Measurements from ENCODE around the gene DOC2B.

- no peak for TF ChIP-seq EZH2 (IDR thresholded peaks at IDR 0.05; ENCODE audit: borderline replicate concordance, low read length)
- no peak for TF ChIP-seq CTCF (IDR thresholded peaks at IDR 0.05; ENCODE audit: low read length)
Observed at GRCh38 chr17:179781-180380, 1.6 kb downstream of the DOC2B start.

All from OCI-LY1 (cell line).